Spleen (tissue), 11 donors: ENCODE results near the gene NTF4. TPM values are rescaled to one million over a fixed set of nuclear protein-coding genes. Genes with fewer than 3 reads are reported as not detected.

Experiments used
- DNase-seq: peaks from one replicate; pipeline ENCODE4 v3.0.0-alpha.2; 2020
- H3K27ac ChIP-seq, 8 donors: fragments of 200-600 bp; sonication (generic) in 7 of 8; 1 replicate in 4 of 8; 2 replicates in 4 of 8; pipeline versions ENCODE4 v1.5.0 to v1.8.0; 2016 to 2021; ENCODE audit warnings: inconsistent platforms in 4 of 8, mild to moderate bottlenecking in 4 of 8, moderate library complexity in 1 of 8
- H3K27me3 ChIP-seq, 7 donors: fragments of 200-600 bp; sonication (generic) in 6 of 7; replicated peaks in 1 of 7; 1 replicate in 4 of 7; 2 replicates in 3 of 7; pipeline versions ENCODE4 v1.5.0 to v1.8.0; 2016 to 2021; ENCODE audit warnings: inconsistent platforms in 3 of 7, mild to moderate bottlenecking in 1 of 7
- H3K36me3 ChIP-seq, 6 donors: fragments of 200-600 bp; sonication (generic) in 5 of 6; 1 replicate in 4 of 6; 2 replicates in 2 of 6; pipeline versions ENCODE4 v1.5.0 to v1.8.0; 2016 to 2021; ENCODE audit warnings: inconsistent platforms in 2 of 6
- H3K4me1 ChIP-seq, 6 donors: fragments of 200-600 bp; sonication (generic) in 5 of 6; 1 replicate in 3 of 6; 2 replicates in 3 of 6; pipeline versions ENCODE4 v1.5.0 to v1.8.0; 2016 to 2021; ENCODE audit warnings: inconsistent platforms in 3 of 6
- H3K4me3 ChIP-seq, 8 donors: fragments of 200-600 bp; sonication (generic) in 7 of 8; 1 replicate in 4 of 8; 2 replicates in 4 of 8; pipeline versions ENCODE4 v1.5.0 to v1.8.0; 2016 to 2021; ENCODE audit warnings: inconsistent platforms in 4 of 8, mild to moderate bottlenecking in 4 of 8, moderate library complexity in 2 of 8
- H3K9me3 ChIP-seq, 8 donors: fragments of 200-600 bp; sonication (generic) in 7 of 8; 1 replicate in 4 of 8; 2 replicates in 4 of 8; pipeline versions ENCODE4 v1.5.0 to v1.8.0; 2016 to 2021; ENCODE audit warnings: inconsistent platforms in 4 of 8
- CTCF ChIP-seq, 11 experiments: fragments of 200-600 bp in 7 of 11; fragments of 450-650 bp in 4 of 11; sonication (generic) in 4 of 11; IDR thresholded peaks in 8 of 11; conservative IDR thresholded peaks in 3 of 11; 1 replicate in 7 of 11; 2 replicates in 4 of 11; pipeline versions ENCODE4 v1.4.0 to v1.8.0; 2016 to 2021; ENCODE audit warnings: antibody characterized with exemption in 11 of 11, inconsistent platforms in 4 of 11, mild to moderate bottlenecking in 1 of 11
- POLR2A ChIP-seq, 3 donors: fragments of 450-650 bp; IDR thresholded peaks; one replicate each; pipeline ENCODE4 v1.5.1; 2017; ENCODE audit warnings: antibody characterized with exemption in 3 of 3, mild to moderate bottlenecking in 1 of 3
- POLR2AphosphoS5 ChIP-seq, 3 donors: sonication (generic); formaldehyde crosslinking; IDR thresholded peaks; one replicate each; pipeline ENCODE4 v1.5.1; 2017; ENCODE audit warnings: antibody characterized with exemption in 3 of 3
- WGBS, 5 donors: extraction: QIAGEN DNeasy Blood & Tissue Kit in 3 of 5; methylation state at CpG; one replicate each; pipeline versions ENCODE4 v1.1.5 to v1.1.7; 2013 to 2018; 5-methylcytosine and 5-hydroxymethylcytosine counted together
- intact Hi-C: fragments of 100-400 bp; cut with DNase I; formaldehyde crosslinking; loops from one replicate; pipeline ENCODE4 v1.15.0; 2023; ENCODE audit warnings: low total_unique reads
- polyA plus RNA-seq, 3 donors: library from polyadenylated mRNA; stranded (reverse); fragments of 200-250 nt; gene quantifications; one replicate each; pipeline ENCODE4 v1.2.1, GENCODE V29; 2013
- total RNA-seq, 7 donors: library from RNA; depleted of rRNA in 3 of 7; stranded (reverse); fragments of >200 nt in 3 of 7; fragmentation: NEBNext Ultra II Directional in 4 of 7; extraction: Animal tissue kit (Norgen Biotek cat#: 25700) in 4 of 7; gene quantifications; one replicate each; pipeline versions ENCODE4 v1.1.0 to v1.2.1, GENCODE V29; 2016 to 2021
- donor health status: healthy with polysubstance abuse.
- donor health status: DM: no; HTN: no; CAD: no; lungs with moderate emphysema.
- donor health status: DM: no; HTN: no; CAD: no.
- donor health status: Bipolar disorder and iron deficiency.
- donor health status: healthy.
- donor health status: DM: no; HTN: no; CAD: no.
- donor health status: DM: yes; HTN: yes; CAD: no.

Gene NTF4
- total and polyA plus RNA-seq, 10 donors: not detected

- Histone ChIP-seq H3K9me3 (no peaks in the 10 kb centered on the region), H3K36me3 (peaks cover 0 to 71% (median 63%) of the 10 kb centered on the region in 6 donors), H3K4me1 (peaks cover 0 to 16% (median 0%) of the 10 kb centered on the region in 6 donors), H3K27ac (no peak overlapping the region), H3K4me3 (no peak overlapping the region), H3K27me3 (no peaks in the 10 kb centered on the region)
- 95 to 96% (median 96%) methylated on average over 86 to 93 of the region's 93 CpGs for WGBS, 5 donors
- DNase-seq: no peak
- intact Hi-C loops: no loop called here
- TF ChIP-seq POLR2AphosphoS5 (IDR thresholded peaks at IDR 0.05): peak in 2 of 3 donors; percentile 28 to 70
- TF ChIP-seq CTCF (IDR thresholded peaks at IDR 0.05 in 8 of 11, conservative IDR thresholded peaks at IDR 0.05 in 3 of 11): no peak
Observed at GRCh38 chr19:49107625-49108459, 43.2 kb upstream of the NTF4 start.

GRCh38 chr19:49106648-49107135, 42.1 kb upstream of the NTF4 start:
- H3K4me3 ChIP-seq: no peak overlapping the region
- no peaks in the 10 kb centered on the region for H3K27me3 ChIP-seq
- TF ChIP-seq CTCF (IDR thresholded peaks at IDR 0.05 in 8 of 11, conservative IDR thresholded peaks at IDR 0.05 in 3 of 11): peak; percentile 15 to 86 (median 68)
- TF ChIP-seq POLR2A (IDR thresholded peaks at IDR 0.05): no peak
- TF ChIP-seq POLR2AphosphoS5 (IDR thresholded peaks at IDR 0.05): peak; percentile 23 to 40 (median 30)
- intact Hi-C loops: no loop called here
- 61 to 74% (median 68%) methylated on average over 11 to 12 of the region's 12 CpGs for WGBS, 5 donors
- peaks cover 0 to 82% (median 74%) of the 10 kb centered on the region in 6 donors for H3K36me3 ChIP-seq
- H3K9me3 ChIP-seq: no peaks in the 10 kb centered on the region
- peak; percentile 88 for DNase-seq
- no peak overlapping the region for H3K27ac ChIP-seq
- H3K4me1 ChIP-seq: peaks cover 0 to 20% (median 0%) of the 10 kb centered on the region in 6 donors

GRCh38 chr19:49104229-49104864, 39.7 kb upstream of the NTF4 start:
- no peaks in the 10 kb centered on the region for H3K9me3 ChIP-seq
- H3K27ac ChIP-seq: no peak overlapping the region
- H3K27me3 ChIP-seq: no peaks in the 10 kb centered on the region
- no peak overlapping the region for H3K4me3 ChIP-seq
- TF ChIP-seq POLR2AphosphoS5 (IDR thresholded peaks at IDR 0.05) (peak in 1 of 3 donors; percentile 52), CTCF (IDR thresholded peaks at IDR 0.05 in 8 of 11, conservative IDR thresholded peaks at IDR 0.05 in 3 of 11) (no peak)
- no peak for DNase-seq
- intact Hi-C loops: no loop called here
- peaks cover 0 to 20% (median 0%) of the 10 kb centered on the region in 6 donors for H3K4me1 ChIP-seq
- 74 to 82% (median 76%) methylated on average over 30 of the region's 30 CpGs for WGBS, 5 donors
- H3K36me3 ChIP-seq: peaks cover 0 to 100% (median 96%) of the 10 kb centered on the region in 6 donors
